ENCODE data around the gene CRK. TPM values are rescaled to one million over a fixed set of nuclear protein-coding genes. Genes with fewer than 3 reads are reported as not detected.

CRK gene
- total RNA-seq, 1 donor from 2014 or later, result 81.3 TPM

DNA sequence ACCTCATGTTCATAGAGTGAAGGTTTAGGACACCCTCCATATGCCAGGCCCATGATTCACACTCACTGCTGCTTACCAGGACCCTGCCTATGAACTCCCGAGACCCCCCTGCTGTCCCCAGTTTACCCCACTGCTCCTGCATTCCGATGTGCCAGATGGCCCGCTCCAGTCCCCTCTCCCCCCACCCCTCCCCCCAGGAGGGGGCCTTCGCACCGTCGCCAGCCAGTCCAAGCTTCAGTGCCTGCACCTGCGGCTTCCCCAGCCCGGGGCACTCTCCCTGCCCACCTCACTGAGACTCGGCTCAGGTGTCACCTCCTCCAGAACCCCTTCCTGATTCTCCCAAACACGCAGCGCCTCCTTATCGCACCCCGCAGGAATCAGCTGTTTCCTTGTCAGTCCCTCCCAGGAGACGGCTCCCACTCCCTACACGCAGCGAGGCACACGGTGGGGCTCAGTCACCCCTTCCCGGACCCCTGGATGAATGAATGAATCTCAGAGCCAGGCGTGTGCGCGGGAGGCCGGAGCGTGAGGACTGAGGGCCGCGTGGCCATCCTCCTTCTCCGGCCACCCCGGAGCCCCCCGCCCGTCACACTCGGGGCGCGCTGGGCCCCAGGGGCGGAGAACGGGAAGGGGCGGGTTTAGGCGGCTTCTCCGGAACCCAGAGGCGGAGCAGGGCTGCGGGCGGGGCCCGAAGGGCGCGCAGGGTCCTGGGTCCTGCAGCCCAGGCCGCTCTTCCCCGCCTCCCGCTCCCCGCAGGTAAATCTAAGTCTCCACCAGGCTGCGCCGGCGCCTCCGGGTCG, 34.8 kb upstream of the CRK start:
- Histone ChIP-seq H3K4me1 (peaks cover 77% of the 10 kb centered on the region), H3K27me3 (no peaks in the 10 kb centered on the region)

DNA sequence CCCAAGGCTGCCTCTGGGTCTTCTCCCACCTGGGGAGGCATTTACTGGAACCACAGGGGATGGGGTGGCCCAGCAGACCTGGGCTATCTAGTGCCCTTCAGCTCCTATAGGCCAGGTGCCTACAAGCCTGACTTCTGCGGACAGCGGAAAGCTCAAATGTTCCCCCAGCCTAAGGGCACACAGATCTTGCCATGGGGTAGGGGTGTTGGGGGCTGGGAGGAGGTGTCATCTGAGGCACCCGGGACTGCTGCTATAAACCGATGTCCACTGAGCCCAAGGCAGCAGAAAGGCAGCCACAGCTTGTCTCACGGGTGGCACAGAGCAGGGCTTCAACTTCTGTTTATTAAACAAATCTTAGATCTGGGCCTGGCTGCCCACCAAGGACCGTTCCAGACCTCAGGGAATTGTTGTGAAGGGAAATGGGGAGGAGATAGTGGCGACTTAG, 32.8 kb upstream of the CRK start:
- DNase-seq, result no peak
- Histone ChIP-seq H3K4me1 (peaks cover 70% of the 10 kb centered on the region), H3K27ac (peak overlapping the region; percentile 91)

More for the DNA sequence above, 34.8 kb upstream of the CRK start:
- H3K4me3 ChIP-seq, result peak overlapping the region; percentile 77
- no peaks in the 10 kb centered on the region for H3K9me3 ChIP-seq
- peak; percentile 54 for ATAC-seq
- peaks cover 11% of the 10 kb centered on the region for H3K36me3 ChIP-seq
- TF ChIP-seq, protein P1, sequence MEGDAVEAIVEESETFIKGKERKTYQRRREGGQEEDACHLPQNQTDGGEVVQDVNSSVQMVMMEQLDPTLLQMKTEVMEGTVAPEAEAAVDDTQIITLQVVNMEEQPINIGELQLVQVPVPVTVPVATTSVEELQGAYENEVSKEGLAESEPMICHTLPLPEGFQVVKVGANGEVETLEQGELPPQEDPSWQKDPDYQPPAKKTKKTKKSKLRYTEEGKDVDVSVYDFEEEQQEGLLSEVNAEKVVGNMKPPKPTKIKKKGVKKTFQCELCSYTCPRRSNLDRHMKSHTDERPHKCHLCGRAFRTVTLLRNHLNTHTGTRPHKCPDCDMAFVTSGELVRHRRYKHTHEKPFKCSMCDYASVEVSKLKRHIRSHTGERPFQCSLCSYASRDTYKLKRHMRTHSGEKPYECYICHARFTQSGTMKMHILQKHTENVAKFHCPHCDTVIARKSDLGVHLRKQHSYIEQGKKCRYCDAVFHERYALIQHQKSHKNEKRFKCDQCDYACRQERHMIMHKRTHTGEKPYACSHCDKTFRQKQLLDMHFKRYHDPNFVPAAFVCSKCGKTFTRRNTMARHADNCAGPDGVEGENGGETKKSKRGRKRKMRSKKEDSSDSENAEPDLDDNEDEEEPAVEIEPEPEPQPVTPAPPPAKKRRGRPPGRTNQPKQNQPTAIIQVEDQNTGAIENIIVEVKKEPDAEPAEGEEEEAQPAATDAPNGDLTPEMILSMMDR (IDR thresholded peaks at IDR 0.05), result no peak
- H3K27ac ChIP-seq, result peak overlapping the region; percentile 86
- intact Hi-C loops (cut with DNase I), result no loop called here
- peak; percentile 91 for DNase-seq

DNA sequence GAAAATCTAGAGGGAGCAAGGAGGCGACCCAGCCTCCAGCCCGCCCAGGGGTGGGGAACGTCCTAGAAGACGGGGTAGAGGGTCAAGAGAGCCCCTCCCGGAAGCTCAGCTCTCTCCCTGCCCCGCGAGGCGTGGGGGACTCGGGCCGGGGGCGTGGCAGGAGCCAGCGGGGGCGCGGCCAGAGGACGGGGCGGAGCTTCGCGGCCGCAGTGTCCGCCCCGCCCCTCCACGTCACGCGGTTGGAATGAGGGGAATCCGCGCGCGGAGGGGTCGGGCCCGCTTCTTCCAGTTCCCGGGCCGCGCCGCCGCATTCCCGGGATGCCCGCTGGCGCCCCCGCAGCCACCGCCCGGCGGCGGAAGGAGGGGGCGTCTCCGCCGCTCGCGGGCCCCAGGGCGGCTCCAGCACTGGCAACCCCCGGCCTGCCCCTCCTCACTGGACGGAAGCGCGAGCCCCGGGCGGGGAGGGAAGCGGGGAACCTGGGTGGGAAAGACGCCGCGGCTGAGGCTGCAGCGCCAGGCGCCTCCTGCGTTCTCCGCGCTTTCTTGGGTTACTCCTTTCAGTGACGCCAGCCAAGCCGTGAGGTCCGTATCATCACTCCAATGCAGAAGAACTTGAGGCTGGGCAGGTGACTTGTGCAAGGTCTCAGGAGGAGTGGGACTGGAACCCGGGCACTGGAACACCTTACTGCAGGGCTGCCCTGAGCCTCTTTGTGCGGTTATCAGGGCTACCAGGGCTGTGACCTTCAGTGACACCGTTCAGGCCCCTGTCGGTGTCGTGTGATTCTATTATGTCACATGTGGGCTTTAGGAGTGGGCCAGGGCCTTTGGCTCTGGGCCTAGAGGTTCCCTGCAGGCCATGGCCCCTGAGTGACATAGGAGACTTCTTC, 32.1 kb upstream of the CRK start:
- TF ChIP-seq, protein P1 (IDR thresholded peaks at IDR 0.05), result no peak
- no peaks in the 10 kb centered on the region for H3K27me3 ChIP-seq
- peaks cover 9% of the 10 kb centered on the region for H3K36me3 ChIP-seq
- ATAC-seq (peak; percentile 74), DNase-seq (peak; percentile 94)
- H3K9me3 ChIP-seq, result no peaks in the 10 kb centered on the region
- peak overlapping the region; percentile 67 for H3K4me3 ChIP-seq
- intact Hi-C loops (cut with DNase I), result no loop called here
- H3K4me1 ChIP-seq, result peaks cover 66% of the 10 kb centered on the region
- H3K27ac ChIP-seq, result peak overlapping the region; percentile 91

More for the DNA sequence above, 32.8 kb upstream of the CRK start:
- no peak for ATAC-seq
- TF ChIP-seq, protein P1 (IDR thresholded peaks at IDR 0.05), result no peak
- no peaks in the 10 kb centered on the region for H3K27me3 ChIP-seq
- no peaks in the 10 kb centered on the region for H3K9me3 ChIP-seq
- H3K36me3 ChIP-seq, result peaks cover 2% of the 10 kb centered on the region
- H3K4me3 ChIP-seq, result peak overlapping the region; percentile 67
- intact Hi-C loops (cut with DNase I), result no loop called here

DNA sequence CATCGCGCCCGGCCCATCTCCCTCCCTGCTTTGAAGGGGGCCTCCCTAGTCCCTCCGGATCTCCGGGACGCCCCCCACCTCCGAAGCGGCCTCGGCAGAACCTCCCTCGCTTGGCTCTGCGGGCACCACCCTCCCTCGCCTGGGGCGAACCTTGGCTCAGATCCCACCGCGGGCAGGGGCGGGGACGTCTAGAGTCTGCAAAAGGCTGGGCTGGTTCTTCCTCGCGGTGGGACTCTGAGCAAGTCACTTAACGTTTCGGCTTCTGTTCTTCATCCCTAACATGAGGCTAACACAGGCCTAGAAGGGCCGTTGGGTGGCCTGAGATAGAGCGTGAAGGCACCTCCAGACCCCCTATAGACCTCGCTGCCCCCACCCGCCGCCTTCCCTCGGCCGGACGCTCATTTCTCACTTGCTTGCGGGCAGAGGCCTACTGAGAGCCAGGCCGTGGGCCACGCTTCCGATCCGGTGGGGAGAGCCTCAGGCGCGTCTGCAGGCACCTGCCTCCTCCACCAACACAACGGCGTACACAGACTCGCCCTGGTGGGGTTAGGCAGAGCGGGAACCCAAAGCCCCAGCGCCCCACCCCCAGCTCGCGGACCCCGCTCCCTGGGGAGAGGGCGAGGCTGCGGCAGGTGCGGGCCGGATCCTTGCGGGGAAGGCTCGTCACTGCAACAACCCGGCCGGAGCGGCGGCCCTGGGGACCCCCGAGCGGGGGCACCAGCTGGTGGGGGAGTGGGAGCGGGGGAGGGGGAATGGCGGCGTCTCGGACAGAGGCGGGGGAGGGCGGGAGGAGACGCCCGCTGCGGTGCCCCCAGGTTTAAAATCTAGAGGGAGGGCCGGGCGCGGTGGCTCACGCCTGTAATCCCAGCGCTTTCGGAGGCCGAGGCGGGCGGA, 31.0 kb upstream of the CRK start:
- H3K27me3 ChIP-seq, result no peaks in the 10 kb centered on the region
- intact Hi-C loops (cut with DNase I), result no loop called here
- TF ChIP-seq, protein P1 (IDR thresholded peaks at IDR 0.05), result no peak
- H3K4me1 ChIP-seq, result peaks cover 56% of the 10 kb centered on the region
- peak overlapping the region; percentile 67 for H3K4me3 ChIP-seq
- H3K9me3 ChIP-seq, result no peaks in the 10 kb centered on the region
- peak overlapping the region; percentile 91 for H3K27ac ChIP-seq
- ATAC-seq (peak; percentile 28), DNase-seq (peak; percentile 93)
- H3K36me3 ChIP-seq, result peaks cover 18% of the 10 kb centered on the region
